ENCODE data around the gene PI4K2A.
"Not testable (repeated sequence)": the region's sequence is repeated elsewhere in the genome, so short reads cannot be mapped to it uniquely, and the experiment has no call there.

Gene PI4K2A

DNA sequence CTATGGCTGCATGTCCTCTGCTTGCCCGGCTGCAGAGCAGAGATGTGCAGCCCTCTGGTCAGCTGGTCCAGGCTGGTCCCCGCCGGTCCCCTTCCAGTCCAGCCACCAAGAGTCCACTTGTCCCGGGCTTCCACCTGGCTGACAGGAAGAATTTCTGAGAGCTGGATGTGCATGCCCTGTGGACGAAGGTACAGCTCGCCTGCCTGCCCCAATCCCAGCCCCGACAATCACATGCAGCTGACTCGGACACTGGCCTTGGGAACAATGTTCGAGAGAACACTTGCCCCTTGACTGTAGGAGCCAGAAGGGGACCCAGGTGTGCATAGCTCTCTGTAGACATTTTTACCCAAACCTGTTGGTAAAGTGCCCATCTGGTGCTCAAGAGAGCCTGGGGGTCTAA is 34.8 kb downstream of the PI4K2A start:
- DNase-seq = no peak

DNA sequence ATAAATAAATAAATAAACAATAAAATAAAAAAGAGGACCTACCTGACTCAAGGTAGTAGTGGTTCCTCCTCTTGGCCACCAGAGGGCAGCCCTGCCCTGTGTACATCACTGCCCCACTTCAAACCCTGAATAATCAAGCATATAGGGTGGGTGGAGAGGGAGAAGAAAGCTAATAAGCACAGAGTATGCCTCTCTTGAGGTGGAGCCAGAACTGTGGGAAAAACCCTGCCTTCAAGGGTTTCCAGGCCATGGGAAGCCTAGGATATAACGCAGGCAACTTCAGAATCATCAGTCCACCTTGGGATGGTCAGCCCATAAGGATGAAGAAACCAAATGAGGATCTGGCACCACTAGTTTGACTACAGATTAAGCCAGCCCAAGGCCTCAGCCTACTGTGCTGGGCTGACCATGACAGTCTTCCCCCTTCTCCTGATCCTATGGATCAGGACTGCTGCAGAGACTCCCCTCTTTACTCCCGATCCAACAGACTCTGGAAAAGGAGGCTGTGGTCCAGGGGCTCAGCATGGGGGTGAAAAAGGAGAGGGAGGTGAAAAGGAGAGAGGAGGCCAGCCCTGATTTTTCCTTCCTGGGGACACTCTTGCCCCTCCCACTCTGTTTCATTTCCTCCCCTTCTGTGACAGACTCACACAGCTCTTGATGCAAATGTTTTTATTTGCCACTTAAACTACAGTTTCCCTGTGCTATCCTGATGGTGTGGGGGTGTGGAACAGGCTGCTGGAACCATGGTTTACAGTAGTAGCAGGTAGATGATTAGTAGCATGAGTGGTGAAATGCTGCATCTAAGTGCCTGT is 36.5 kb downstream of the PI4K2A start:
- peak; percentile 39 for DNase-seq

DNA sequence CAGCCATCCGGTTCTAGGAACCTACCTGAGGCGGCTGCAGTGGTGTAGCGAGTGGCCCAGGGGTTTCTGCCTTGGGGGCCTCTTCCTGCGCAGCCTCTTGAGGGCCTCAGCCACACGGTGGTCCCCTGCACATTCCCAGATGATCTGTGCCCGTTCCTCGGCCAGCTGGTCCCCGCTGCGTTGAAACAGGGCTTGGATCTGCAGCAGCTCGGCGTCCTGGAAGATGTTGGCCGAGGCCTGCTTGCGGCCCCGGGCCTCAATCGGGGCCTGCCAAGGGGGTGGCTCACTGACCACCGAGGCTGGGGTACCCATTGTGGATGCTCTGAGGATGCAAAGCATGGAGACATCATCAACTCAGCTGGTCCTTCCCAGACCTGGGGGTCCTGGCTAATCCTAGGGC is 39.1 kb downstream of the PI4K2A start:
- no peak for DNase-seq

DNA sequence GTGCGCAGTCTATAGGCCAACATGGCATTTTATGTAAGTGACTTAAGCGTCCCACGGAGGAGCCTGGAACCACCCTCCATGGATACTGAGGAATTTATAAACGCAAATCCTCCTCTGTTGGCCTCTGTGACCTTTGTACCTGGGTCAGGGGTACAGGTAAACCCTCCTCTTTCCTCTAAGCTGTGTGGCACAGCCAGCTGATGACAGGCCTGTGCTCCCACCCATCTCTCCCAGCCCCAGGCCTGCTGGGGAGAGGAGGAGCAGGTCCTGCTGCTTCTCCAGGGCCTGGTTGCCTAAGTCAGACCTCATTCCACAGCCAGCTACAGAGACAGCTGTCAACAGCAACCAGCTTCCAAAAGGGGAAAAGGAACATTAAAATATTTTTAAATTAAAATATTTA is 41.6 kb downstream of the PI4K2A start:
- no peak for DNase-seq

DNA sequence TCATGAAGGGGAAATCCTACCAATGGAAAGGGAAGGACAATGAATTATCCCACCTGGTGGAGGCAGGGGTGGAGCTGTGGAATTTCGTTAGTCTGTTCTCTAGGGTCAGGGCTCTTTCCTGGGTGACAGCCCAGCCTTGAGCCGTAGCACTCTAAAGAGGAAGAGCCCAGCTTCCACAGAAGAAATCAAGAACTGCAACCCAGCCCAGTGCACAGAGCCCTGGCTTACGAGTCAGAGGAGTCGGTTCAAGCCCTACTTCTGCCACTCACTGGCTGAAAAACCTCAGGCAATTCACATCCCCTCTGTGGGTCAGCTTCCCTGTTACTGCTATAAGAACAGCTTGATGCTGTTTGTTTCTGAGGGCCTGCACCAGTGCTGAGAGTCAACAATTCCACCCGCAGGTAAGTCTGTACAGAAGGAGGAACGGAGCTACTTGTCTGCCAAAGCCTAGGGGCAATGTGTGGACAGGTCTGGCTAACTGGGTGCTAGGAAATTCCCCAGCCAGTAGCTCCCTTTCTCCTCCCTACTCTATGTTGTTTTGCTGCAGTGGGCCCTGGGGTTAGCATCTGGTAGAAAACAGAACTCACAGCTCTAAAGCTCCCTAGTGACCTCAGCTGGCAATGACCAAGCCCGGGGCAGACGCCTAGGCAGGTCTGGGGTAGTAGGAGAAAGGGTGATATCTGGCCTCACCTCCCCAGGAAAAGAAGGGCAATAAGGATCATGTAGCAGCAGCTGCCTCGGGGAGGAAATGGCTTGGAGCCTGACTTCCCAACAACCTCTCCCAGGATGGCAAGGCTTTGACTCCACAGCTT is 43.3 kb downstream of the PI4K2A start:
- DNase-seq = no peak

DNA sequence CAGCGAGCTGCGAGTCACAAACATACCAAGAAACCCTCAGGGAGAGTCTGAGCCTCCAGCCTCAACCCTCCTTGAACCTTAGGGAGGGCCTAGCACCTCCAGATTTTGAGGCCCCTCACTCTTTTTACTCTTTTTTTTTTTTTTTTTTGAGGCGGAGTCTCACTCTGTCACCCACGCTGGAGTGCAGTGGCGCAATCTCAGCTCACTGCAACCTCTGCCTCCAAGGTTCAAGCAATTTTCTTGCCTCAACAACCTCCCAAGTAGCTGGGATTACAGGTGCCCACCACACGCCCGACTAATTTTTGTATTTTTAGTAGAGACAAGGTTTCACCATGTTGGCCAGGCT is 43.9 kb downstream of the PI4K2A start:
- not testable (repeated sequence) for DNase-seq

DNA sequence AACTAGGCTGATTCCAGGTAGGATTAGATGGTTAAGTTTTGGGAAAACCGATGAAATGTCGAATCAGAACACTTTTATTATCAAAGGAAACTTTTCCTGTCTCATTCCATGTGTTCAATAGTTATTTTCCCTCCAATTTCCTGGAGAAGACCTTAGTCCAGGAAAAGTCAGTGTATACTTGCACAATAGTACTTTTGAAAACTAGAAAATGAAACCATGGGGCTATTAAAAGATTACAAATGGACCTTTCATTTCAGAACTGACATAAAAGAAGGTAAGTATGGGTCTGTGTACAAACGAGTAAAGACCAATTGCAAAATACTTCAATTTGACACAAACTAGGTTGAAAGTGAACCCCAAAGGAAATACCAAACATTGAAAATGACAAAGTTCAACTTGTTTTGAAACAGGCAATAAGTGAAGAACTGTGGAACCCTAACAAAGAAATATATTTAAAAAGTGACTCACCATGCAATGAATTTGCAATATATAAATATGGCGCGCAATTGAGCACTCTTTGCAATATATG is 44.5 kb downstream of the PI4K2A start:
- DNase-seq = no peak

DNA sequence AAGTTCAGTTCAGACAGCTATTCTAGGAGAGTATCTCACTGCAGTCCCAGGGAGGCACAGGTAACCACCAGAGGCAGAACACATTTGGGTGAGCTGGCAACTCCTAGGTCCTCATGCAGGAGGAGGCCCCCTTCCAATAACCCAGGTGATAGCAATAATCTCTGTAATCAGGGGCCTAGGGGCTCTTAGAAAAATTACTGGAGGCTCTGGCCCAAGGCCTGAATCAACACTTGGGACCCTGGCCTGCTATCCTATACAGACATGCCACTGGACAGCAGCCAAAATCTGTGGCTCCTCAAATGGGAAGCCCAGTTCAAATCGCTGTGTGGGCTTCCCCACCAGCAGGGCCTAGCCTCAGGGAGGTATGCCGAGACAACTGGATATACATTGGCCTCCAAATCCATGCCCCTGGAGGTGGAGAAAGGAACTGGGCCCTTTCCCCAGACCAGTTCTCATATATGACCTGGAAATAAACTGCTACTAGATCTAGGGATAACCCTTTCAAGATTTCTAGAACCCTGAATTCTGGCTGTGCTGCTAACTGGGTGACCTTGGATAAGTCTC is 45.0 kb downstream of the PI4K2A start:
- no peak for DNase-seq

DNA sequence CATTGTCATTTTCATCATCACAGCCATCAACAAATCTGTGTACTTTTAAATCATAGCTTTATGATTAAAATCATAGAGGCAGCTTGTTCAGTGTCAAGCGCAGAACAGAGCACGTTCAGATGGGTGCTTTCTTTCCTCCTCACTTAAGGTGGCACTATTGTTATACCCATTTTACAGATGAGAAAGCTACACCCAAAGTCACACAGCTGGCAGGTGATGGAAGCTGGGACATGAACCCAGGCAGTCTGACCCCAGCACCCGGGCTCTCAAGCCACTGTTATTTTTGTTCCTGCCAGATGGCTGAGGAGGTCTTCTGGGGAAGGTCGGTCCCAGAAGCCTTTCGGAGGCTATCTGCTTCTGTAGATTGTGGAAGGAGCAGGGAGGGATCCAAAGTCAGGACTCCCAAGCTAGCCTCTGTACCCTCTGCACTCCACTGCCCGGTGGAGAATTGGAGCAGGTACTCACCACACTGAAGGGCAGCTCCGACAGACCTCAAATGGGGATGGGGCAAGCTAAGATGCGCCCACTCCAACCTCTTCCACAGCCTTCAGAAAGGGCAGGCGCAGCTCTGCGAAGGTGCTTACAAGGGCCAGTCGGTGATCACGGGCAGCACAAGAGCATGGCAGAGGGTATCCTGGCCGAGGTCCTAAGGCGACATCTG is 46.0 kb downstream of the PI4K2A start:
- peak; percentile 21 for DNase-seq

DNA sequence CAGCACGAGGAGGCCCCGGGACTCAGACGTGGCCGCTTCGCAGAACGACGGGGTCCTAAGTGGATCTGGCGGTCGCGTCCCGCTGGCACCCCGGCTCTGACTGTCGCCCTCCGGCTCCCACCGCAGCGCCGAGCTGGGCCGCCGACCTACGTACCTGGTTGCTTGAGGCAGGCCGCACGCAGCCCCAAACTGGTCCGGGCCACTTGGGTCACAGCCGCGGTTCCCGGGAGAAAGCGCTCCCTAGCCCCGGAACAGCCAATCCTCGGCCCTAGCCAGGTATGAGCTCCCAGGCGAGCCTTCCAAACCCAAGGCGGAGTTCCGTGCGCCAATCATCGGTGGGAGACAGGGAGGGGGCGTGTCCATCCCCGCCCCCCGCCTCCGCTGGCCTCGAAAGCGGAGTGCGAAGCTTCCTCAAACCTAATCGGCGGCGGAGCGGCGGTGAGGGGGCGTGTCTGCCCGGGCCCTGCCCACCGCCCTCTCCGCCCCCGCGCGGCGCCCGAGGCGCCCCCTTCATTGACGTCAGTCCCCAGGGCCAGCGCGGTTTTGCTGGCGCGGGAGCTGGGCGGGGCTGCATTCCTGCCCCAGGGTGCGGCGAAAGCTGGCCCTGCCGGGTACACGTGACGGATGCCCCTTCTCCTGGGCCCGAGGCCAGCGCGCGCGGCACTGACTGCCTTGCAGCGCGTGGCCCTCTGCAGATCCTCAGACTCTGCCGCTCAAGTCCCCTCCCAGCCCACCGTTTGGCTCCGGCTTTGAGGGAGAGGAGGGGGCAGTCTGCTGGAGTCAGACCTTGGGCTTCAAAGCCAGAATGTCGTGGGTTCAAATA is 46.7 kb downstream of the PI4K2A start, which contains the start of gene AVPI1:
AVPI1 (minus strand) TSS at position 280 of the 823 bp plus-strand sequence. CDS start 7,336 bp downstream, outside the sequence.
- DNase-seq = peak; percentile 93

DNA sequence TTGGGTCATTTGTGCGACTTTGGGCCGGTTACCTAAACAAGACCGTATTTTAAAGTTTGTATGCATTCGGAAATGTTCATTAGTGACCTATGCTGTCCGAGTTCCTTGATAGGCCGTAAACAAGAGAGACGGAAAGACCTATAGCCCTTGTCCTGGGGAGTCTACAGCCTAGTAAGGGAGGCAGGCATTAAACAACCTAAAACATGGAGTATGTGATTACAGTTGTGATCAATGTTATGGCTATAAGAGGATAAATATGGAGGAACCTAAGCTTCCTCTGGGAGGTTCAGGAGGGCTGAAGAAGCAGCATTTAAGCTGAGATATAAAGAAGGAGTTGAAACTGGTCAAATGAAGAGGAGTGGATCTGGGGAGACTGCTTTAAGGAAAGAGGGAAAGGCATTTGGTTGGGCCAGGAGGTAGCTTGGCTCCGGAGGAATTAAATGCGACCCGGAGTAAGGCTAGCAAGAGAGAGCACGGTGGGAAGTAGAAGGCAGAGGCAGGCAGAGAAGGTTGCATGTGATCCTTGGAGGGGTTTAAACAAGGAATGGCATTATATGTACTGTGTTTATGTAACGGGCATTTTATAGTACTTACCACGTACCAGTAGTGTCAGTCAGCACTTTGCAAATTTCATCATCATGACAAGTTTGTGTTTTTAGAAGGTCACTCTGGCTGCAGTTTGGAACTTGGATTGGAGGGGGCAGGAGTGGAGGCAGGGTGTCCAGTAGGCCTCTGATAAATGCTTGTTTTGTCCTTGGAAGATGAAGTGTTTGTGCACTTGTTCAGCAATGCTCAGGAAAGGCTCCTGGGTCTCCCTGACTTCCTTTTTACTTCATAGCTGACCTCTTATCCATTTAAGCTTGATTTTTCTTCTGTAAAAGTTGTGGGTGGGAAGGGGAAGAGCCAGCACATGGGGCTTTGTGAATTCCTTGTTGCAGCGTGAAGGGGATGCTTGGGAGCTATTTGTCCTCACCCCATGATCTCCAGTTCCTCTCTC is 47.6 kb downstream of the PI4K2A start:
- DNase-seq = no peak

DNA sequence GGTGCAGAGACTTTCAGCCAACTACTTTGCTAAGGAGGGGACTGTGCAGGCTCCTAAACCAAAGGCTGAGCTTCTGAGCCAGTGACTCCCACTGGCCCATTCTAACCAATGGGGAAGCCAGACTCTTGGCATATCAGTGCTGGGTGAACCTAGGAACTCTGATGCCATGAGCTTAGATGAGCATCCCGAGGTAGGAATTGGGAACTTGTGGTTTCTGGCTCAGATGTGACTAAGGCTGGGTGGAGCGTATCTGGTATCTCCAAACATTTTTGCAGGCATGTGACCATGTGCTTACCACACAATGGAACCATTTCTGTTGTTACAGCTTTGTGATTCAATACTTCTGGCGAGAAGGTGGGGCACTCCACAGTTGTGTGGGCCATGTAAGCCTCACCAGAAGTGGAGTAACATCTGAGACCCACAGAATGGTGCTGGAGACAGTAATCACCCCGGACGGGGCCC is 49.1 kb downstream of the PI4K2A start:
- DNase-seq = no peak

DNA sequence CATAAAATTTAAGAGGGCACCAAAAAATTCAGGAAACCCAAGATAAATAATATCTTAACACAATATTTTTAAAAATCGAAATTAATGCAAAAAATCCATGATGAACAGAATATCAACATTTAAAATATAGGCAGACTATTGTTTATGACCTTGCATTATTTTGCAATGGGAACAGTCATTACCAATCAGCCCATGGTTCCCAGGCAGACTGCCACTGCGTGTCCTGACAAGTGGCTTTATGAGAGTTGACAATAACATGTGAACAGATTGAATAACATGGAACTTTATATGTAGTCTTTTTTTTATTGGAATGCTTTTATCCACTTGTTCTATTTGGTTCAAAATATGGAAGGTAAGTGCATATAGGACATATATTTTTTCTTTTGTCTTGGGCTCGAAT is 49.7 kb downstream of the PI4K2A start:
- DNase-seq = no peak

DNA sequence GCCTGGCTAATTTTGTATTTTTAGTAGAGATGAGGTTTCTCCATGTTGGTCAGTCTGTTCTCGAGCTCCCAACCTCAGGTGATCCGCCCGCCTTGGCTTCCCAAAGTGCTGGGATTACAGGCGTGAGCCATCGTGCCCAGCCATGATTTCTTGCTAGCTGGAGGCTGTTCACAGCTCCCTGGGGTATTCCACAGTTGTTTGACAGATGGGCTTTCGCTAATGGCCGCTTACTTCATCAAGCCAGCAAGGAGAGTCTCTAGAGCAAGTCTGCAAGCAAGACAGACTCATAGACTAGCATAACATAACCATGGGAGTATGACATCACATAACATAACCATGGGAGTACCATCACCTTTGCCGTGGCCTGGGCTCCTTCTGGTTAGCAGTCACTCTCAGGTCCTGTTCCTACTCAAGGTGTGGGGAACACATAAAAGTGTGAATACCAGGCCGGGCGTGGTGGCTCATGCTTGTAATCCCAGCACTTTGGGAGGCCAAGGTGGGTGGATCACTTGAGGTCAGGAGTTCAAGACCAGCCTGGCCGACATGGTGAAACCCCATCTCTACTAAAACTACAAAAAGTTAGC is 57.7 kb downstream of the PI4K2A start:
- not testable (repeated sequence) for DNase-seq

DNA sequence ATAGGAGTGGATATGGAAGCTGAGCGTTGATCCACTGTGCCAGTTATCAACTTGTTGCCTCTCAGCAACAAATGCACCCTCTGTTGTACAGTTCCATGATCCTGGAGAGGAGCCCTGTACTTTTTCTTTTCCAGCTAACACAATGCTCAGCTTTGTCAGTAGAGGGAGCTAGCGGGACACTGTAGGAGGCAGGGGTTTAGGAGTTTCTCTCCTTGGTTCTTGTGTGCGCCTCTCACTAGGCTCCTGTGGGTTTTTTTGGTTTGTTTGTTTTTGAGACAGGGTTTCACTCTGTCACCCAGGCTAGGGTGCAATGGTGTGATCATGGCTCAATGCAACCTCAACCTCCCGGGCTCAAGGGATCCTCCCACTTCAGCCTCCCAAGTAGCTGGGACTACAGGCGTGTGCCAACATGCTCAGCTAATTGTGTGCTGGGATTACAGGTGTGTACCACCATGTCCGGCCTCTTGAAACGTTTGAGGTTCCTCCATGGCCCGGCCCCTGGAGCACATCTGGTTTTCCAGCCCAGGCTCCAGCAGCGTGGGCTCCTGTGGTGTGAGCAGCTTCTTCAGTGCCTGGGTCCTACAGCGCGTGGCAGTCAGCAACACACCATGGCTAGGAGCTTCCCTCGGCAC is 61.1 kb downstream of the PI4K2A start:
- peak; percentile 75 for DNase-seq

DNA sequence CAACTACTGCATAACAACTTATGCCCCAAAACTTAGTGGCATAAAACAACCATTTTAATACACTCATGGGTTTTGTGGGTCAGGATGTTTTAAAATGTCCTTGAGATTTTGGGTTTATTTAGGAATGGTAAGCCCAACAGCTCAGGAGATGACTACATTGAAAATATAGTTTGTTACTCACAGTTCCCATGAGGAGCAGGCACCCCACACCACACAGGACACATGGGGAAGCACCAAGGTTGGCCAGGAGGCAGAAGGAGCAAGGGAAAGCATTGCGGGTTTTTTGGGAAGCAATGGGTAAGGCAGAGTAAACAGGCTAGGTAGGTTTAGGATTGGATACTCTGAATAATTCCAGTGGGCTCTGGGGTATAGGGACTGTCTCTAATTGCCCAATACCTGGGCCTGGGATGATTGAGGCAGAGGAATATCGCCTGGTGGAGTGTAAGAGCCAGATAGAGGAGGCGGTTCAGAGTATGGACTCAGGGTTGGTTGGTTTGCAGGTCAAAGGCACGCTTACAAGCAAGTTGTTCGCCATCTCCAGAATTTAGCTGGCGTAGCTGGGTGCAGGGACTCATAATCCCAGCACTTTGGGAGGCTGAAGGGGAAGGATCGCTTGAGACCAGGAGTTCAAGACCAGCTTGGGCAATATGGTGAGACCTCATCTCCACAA is 63.1 kb downstream of the PI4K2A start:
- DNase-seq = no peak

DNA sequence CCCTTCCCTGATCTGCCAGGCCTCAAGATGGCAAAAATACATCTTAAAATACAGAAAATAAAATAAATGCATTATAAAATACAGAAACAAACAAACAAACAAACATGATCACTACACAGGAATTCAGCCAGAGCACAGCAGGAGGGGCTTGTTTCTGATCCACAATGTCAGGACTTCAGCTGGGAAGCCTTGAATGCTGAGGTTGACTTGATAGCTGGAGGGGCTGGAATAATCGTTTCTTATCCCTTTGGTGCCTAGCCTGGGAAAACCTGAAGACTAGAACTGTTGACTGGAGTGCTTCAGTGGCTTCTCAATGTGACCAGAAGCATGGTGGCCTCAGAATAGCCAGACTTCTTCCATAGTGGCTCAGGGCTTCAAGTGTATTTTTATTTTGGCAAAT is 63.9 kb downstream of the PI4K2A start:
- DNase-seq = no peak

DNA sequence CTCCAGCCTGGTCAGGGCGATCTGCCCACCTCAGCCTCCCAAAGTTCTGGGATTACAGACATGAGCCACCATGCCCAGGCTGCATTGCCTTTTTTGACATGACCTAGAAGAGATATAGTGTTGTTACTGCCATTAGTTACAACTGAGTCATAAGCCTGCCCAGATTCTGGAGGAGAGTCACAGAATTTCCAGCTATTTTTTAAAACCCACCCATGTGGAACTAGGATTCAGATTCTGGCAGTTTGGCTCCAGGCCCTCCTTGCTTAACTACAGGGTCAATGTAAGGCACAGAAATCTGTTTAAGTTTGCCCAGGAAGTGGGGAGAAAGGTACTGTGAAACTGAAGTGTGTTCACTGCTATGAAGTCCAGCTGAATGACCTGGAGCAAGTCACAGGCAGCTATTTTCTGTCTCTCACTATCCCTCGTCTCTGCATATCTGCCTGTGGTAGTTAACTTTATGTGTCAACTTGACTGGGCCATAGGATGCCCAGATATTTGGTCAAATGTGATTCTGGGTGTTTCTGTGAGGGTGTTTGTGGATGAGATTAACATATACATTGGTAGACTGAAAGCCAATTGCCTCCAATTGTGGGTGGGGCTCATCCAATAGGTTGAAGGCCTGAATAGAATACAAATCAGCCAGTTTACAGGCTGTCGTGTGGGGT is 64.7 kb downstream of the PI4K2A start:
- DNase-seq = no peak

Measured in activated CD4-positive, alpha-beta T cell treated with anti-CD3 and anti-CD28 coated beads, Interleukin-2, amount 50 U/mL, for 16 hours (primary cell).